ENCODE results near the gene GLIS1. TPM values are rescaled to one million over a fixed set of nuclear protein-coding genes. Genes with fewer than 3 reads are reported as not detected.

The GLIS1 gene
- polyA plus RNA-seq, 1 donor (not counting 4 experiments of a cell fraction or from before 2014, with no cell fraction given), result not detected

DNA sequence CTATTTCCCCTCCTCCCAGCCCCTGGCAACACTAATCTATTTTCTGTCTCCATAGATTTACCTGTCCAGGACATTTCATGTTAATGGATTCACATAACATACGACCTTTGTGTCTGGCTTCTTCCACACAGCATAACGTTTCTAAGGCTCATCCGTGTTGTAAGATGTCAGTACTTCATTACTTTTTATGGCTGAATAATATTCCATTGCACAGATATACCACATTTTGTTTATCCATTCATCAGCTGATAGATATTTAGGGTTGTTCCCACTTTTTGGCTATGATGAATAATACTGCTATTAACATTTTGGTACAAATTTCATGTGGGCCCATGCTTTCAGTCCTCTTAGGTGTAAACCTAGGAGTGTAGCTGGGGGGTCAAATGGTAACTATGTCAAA is 38.2 kb downstream of the GLIS1 start:
- no peaks in the 10 kb centered on the region for H3K79me2 ChIP-seq (ENCODE audit: control insufficient read depth, insufficient read depth, low read length)
- no peaks in the 10 kb centered on the region for H3K36me3 ChIP-seq (ENCODE audit: control insufficient read depth in 2 of 2, extremely low read depth in 1 of 2, insufficient read depth in 2 of 2, low read length in 2 of 2)
- H4K20me1 ChIP-seq (ENCODE audit: control insufficient read depth, extremely low read depth, insufficient read depth, low read length), result no peaks in the 10 kb centered on the region

DNA sequence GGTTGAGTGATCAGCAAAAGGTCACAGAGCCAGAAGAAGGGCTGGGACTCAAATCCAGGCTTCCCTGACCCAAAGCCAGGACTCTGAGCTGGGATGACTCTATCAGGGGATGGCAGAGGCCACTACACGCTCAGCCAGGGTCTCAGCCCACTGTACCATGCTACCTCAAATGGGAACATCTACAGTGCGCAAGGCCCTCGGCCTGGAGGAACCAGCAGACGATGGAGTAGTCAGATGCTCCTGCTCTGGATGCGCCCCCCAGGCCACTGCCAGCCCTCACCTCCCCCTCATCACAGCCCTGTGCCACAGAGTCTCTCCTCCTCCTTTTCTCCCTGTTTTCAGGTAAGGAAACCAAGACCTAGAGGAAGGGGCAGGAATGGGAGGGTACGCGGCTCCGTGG is 39.0 kb downstream of the GLIS1 start:
- H3K27me3 ChIP-seq (ENCODE audit: control insufficient read depth, extremely low read depth, insufficient read depth, low read length), result peaks cover under 1% of the 10 kb centered on the region
- no peak overlapping the region for H2AFZ ChIP-seq (ENCODE audit: control insufficient read depth, low read length)
- FAIRE-seq (no peak), DNase-seq (ENCODE audit: low read depth, low spot score) (no peak)
- no peaks in the 10 kb centered on the region for H3K79me2 ChIP-seq (ENCODE audit: control insufficient read depth, insufficient read depth, low read length)
- TF ChIP-seq, protein P1, sequence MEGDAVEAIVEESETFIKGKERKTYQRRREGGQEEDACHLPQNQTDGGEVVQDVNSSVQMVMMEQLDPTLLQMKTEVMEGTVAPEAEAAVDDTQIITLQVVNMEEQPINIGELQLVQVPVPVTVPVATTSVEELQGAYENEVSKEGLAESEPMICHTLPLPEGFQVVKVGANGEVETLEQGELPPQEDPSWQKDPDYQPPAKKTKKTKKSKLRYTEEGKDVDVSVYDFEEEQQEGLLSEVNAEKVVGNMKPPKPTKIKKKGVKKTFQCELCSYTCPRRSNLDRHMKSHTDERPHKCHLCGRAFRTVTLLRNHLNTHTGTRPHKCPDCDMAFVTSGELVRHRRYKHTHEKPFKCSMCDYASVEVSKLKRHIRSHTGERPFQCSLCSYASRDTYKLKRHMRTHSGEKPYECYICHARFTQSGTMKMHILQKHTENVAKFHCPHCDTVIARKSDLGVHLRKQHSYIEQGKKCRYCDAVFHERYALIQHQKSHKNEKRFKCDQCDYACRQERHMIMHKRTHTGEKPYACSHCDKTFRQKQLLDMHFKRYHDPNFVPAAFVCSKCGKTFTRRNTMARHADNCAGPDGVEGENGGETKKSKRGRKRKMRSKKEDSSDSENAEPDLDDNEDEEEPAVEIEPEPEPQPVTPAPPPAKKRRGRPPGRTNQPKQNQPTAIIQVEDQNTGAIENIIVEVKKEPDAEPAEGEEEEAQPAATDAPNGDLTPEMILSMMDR (optimal IDR thresholded peaks at IDR 0.05 in 1 of 3, IDR thresholded peaks at IDR 0.05 in 1 of 3, conservative IDR thresholded peaks at IDR 0.05 in 1 of 3; ENCODE audit: extremely low read depth in 1 of 3, insufficient read depth in 2 of 3, low read length in 3 of 3), result no peak
- no peak for TF ChIP-seq EZH2 (IDR thresholded peaks at IDR 0.05; ENCODE audit: low read length)
- H3K9ac ChIP-seq (ENCODE audit: control insufficient read depth, extremely low read depth, insufficient read depth, low read length), result no peak overlapping the region
- no peaks in the 10 kb centered on the region for H3K4me1 ChIP-seq (ENCODE audit: control insufficient read depth, extremely low read depth, insufficient read depth, low read length)
- no peaks in the 10 kb centered on the region for H3K36me3 ChIP-seq (ENCODE audit: control insufficient read depth in 2 of 2, extremely low read depth in 1 of 2, insufficient read depth in 2 of 2, low read length in 2 of 2)
- H3K4me2 ChIP-seq (ENCODE audit: control insufficient read depth, extremely low read depth, insufficient read depth, low read depth, low read length), result no peak overlapping the region
- H3K9me1 ChIP-seq (ENCODE audit: control insufficient read depth, extremely low read depth, insufficient read depth, low read length), result no peaks in the 10 kb centered on the region
- dilution Hi-C loops (cut with MboI; ENCODE audit: extremely low pct_ligation_motif_present, low sequenced_read_pairs), result no loop called here
- no peaks in the 10 kb centered on the region for H4K20me1 ChIP-seq (ENCODE audit: control insufficient read depth, extremely low read depth, insufficient read depth, low read length)
- H3K9me3 ChIP-seq (ENCODE audit: control insufficient read depth, low read depth, low read length), result no peaks in the 10 kb centered on the region
- H3K4me3 ChIP-seq (ENCODE audit: control insufficient read depth in 2 of 3, extremely low read depth in 1 of 3, insufficient read depth in 2 of 3, low read depth in 1 of 3, low read length in 3 of 3), result no peak overlapping the region
- no peak overlapping the region for H3K27ac ChIP-seq (ENCODE audit: control insufficient read depth, insufficient read depth, low read length)

More for the DNA sequence above, 38.2 kb downstream of the GLIS1 start:
- TF ChIP-seq, protein P1 (optimal IDR thresholded peaks at IDR 0.05 in 1 of 3, IDR thresholded peaks at IDR 0.05 in 1 of 3, conservative IDR thresholded peaks at IDR 0.05 in 1 of 3; ENCODE audit: extremely low read depth in 1 of 3, insufficient read depth in 2 of 3, low read length in 3 of 3), result no peak
- no peak for TF ChIP-seq EZH2 (IDR thresholded peaks at IDR 0.05; ENCODE audit: low read length)
- Histone ChIP-seq H2AFZ (ENCODE audit: control insufficient read depth, low read length) (no peak overlapping the region), H3K27ac (ENCODE audit: control insufficient read depth, insufficient read depth, low read length) (no peak overlapping the region), H3K4me3 (ENCODE audit: control insufficient read depth in 2 of 3, extremely low read depth in 1 of 3, insufficient read depth in 2 of 3, low read depth in 1 of 3, low read length in 3 of 3) (no peak overlapping the region), H3K4me2 (ENCODE audit: control insufficient read depth, extremely low read depth, insufficient read depth, low read depth, low read length) (no peak overlapping the region), H3K9ac (ENCODE audit: control insufficient read depth, extremely low read depth, insufficient read depth, low read length) (no peak overlapping the region), H3K9me3 (ENCODE audit: control insufficient read depth, low read depth, low read length) (no peaks in the 10 kb centered on the region), H3K4me1 (ENCODE audit: control insufficient read depth, extremely low read depth, insufficient read depth, low read length) (no peaks in the 10 kb centered on the region), H3K27me3 (ENCODE audit: control insufficient read depth, extremely low read depth, insufficient read depth, low read length) (peaks cover 3% of the 10 kb centered on the region), H3K9me1 (ENCODE audit: control insufficient read depth, extremely low read depth, insufficient read depth, low read length) (no peaks in the 10 kb centered on the region)
- FAIRE-seq (no peak), DNase-seq (ENCODE audit: low read depth, low spot score) (no peak)
- dilution Hi-C loops (cut with MboI; ENCODE audit: extremely low pct_ligation_motif_present, low sequenced_read_pairs), result no loop called here

Data from keratinocyte (primary cell).